ENCODE data around the gene CACNA1D. TPM values are rescaled to one million over a fixed set of nuclear protein-coding genes. Genes with fewer than 3 reads are reported as not detected.
"Not testable (repeated sequence)": the region's sequence is repeated elsewhere in the genome, so short reads cannot be mapped to it uniquely, and the experiment has no call there.

The CACNA1D gene
- total RNA-seq, 1 donor from 2014 or later, result 1.3 TPM

GRCh38 chr3:53570709-53571108, 76.3 kb downstream of the CACNA1D start:
- intact Hi-C loops (cut with micrococcal nuclease), result no loop called here

- intact Hi-C loops (cut with micrococcal nuclease), result no loop called here
Measured at GRCh38 chr3:53571264-53571663, 76.9 kb downstream of the CACNA1D start.

DNA sequence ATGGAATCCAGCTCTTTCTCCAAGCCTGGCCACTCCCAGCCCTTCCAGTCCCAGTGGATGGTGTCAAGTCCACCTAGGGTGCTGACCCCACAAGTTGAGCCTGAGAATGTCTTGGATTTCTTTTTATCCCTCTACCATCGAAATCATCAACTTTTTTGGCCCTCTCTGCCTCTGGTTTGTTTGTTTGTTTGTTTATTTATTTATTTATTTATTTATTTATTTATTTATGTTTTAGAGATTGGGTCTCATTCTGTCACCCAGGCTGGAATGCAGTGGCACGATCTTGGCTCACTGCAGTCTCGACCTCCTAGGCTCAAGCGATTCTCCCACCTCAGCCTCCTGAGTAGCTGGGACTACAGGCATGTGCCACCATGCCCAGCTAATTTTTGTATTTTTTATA, 77.8 kb downstream of the CACNA1D start:
- intact Hi-C loops (cut with micrococcal nuclease), result not testable (repeated sequence)

GRCh38 chr3:53577506-53577905, 83.1 kb downstream of the CACNA1D start:
- intact Hi-C loops (cut with micrococcal nuclease), result no loop called here

DNA sequence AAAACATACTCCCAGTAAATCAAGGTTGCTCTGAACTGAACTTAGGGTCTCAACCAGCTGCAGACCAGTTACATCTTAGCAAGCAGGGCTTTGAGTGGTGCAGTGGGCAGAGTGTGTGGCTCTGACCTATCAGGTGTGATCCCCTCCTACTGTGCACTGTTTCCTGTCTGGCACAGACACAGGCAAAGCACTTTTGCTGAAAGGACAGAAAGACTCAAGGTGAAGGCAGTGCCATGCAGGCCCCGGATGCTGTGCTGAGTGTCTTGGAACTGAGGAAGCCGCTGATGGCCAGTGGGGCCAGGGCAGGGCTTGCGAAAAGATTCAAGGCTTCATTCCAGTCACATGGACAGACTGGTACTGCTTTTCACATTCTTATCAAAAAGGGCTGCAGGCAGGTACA, 85.2 kb downstream of the CACNA1D start:
- intact Hi-C loops (cut with micrococcal nuclease), result no loop called here

- intact Hi-C loops (cut with micrococcal nuclease), result no loop called here
Measured at GRCh38 chr3:53581671-53582070, 87.3 kb downstream of the CACNA1D start.

- intact Hi-C loops (cut with micrococcal nuclease), result no loop called here
Measured at GRCh38 chr3:53583161-53583690, 88.8 kb downstream of the CACNA1D start.

- intact Hi-C loops (cut with micrococcal nuclease), result no loop called here
Measured at GRCh38 chr3:53585049-53585448, 90.6 kb downstream of the CACNA1D start.

DNA sequence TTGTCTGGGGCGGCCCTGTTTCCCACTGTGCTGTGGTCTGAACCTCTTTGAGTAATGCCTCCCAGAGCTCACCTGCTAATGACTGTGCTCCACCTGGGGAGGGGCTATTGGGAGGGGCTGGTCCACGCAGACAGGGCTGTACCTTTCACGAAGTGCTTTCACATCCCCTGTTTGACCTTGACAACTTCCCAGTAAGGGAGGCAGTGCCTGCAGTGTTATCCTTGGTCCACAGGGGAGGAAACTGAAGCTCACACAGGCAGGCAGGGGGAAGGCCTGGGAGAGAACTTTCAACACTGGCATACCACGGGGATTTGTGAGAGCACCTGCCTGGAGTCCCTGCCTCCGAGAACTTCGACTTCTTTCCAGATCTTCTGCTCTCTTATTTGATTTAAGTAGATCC, 91.2 kb downstream of the CACNA1D start:
- intact Hi-C loops (cut with micrococcal nuclease), result no loop called here

GRCh38 chr3:53588122-53588521, 93.7 kb downstream of the CACNA1D start:
- intact Hi-C loops (cut with micrococcal nuclease), result no loop called here

DNA sequence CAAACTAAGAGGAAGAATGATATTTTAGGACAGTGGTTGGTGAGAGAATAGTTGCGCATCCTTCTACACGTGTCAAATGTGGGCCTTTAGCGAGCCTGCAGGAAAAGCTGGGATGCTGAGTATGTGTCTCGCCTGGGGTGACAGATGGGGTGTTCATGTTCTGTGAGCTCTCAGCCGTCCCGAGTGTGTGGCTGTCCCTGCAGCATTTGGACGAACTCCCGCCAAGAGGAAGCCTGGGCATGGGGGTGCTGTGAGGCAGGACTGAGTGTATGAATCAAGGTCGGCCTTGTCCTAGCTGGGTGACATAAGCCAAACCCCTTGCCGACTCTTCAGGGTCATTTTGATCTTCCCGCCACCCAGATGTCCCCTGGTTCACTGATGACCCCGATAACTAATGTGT, 94.8 kb downstream of the CACNA1D start:
- intact Hi-C loops (cut with micrococcal nuclease), result no loop called here

GRCh38 chr3:53589806-53590205, 95.4 kb downstream of the CACNA1D start:
- intact Hi-C loops (cut with micrococcal nuclease), result no loop called here

DNA sequence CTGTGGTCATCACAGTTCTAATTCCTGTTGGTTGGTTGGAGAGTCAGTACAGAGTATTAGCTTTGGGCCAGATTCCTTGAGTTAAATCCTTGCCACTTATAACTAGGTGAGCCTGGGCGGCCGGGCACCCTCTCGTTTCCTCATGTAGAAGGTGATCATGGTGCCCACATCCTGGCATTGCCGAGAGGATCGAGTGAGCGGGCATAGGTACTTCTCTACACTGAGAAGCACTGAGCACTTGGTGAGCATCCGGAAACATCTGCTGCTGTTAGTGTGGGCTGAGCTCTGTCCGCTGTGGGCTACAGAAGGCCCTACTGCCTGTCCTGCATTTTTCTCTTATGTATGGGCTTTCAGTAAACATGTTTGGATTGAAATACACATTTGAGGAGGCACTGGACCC, 96.2 kb downstream of the CACNA1D start:
- intact Hi-C loops (cut with micrococcal nuclease), result no loop called here

DNA sequence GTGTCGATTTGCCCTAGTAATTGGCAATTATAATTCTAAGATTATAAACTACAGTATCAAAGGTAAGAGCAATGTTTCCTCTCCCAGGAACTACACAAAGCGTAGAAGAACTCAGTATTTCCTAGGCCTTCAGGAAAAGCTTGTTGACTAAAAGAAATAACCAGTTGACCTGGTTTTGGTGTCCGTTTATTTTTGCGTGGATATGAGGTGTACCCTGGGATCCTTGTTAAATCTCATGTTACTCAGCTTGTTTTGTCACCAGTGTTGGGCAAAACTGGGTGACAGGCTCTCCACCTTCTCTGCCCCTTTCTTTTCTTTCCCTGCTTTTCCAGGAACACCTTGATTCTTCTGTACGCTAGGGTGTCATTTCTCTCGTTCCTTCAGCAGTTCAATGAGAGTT, 97.2 kb downstream of the CACNA1D start:
- intact Hi-C loops (cut with micrococcal nuclease), result no loop called here

- intact Hi-C loops (cut with micrococcal nuclease), result no loop called here
Measured at GRCh38 chr3:53592862-53593261, 98.5 kb downstream of the CACNA1D start.

- intact Hi-C loops (cut with micrococcal nuclease), result no loop called here
Measured at GRCh38 chr3:53593611-53594010, 99.2 kb downstream of the CACNA1D start.

DNA sequence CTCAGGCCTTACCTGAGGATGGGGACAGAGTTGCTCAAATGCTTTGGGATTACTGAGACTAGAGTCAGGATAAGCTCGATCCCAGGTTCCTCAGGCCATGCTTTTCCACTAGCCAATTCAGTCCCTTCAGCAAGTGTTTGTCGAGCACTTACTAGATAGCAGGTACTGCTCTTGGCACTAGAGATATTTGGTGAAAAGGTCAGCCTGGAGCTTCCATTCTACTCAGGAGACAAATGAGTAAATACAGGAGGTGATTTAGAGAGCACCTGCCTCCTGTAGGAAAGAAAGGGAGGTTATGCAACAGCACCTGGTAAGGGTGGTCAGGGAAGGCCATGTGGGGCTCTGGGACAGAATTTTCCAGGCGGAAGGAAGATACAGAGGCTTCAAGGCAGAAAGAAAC, 99.9 kb downstream of the CACNA1D start:
- intact Hi-C loops (cut with micrococcal nuclease), result no loop called here

DNA sequence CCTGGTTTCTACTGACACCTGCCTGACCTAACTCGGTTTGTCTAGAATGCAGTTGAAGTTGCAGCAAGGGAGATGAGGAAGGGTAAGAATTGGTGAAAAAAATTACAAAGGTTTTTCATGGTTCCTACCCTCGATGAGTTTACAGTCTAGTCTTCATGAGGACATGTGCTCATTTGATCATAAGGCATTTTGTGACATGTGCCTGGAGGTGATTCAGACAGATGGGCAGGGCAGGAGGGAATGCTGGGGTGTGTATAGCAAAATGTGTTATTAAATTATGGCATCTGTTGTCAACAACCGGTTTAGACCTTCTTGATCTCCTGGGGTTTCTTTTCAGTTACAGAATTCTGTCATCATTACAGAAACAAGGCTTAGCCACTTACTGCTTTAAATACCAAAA, 101.2 kb downstream of the CACNA1D start:
- intact Hi-C loops (cut with micrococcal nuclease), result no loop called here

DNA sequence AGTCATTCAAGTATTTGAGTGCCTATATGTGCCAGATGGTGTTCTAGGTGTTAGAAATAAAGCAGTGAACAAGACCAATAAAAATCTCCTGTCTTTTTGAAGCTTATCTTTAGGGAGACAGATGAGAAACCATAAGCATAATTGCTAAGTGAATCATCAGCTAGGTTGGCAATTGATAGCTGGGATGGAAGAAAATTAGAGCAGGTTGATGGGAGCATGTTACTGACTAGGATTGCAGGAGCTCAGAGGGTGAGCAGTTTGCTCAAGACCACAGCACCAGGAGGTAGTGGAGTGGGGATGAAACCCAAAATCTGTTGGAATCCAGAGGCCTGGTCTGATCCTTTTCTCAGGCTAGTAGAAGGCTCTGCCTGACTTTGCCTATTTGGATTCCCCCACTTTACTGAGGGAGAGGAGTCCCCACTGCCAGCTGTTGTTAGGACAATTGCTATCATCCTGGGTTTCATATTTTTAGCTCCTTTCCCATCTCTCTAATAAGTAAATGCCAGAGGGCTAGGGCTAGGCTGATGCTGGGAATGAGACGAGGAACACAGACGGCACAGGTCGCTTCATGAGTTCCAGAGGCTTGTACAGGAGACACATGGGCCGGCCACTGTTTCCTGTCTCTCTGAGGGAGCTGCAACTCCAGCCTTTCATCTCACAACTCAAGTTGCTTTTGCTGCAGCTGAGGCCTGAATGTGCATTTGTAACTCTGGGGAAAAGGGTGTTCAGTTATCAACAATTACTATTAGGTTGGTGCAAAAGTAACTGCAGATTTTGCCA, 102.9 kb downstream of the CACNA1D start:
- intact Hi-C loops (cut with micrococcal nuclease), result no loop called here

DNA sequence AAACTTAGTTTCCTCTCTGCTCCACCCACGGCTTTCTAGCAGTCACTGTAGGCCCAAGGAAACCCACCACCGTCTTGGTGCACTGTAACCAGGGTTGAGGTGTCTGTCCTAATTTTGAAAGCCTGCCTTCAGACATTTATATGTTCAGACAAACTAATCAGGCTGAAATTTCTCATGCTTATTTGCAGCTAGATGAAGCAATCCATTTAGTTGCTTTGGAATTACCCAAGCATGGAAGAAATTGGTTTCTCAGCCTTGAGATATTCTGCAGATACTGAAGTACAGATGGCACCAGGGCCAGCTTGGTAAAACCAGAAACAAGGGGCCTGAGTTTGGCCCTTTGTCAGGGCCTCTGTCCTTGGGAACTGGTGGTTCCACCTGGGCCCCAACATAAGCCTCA, 105.4 kb downstream of the CACNA1D start:
- intact Hi-C loops (cut with micrococcal nuclease), result no loop called here

GRCh38 chr3:53602866-53603265, 108.5 kb downstream of the CACNA1D start:
- intact Hi-C loops (cut with micrococcal nuclease), result no loop called here

DNA sequence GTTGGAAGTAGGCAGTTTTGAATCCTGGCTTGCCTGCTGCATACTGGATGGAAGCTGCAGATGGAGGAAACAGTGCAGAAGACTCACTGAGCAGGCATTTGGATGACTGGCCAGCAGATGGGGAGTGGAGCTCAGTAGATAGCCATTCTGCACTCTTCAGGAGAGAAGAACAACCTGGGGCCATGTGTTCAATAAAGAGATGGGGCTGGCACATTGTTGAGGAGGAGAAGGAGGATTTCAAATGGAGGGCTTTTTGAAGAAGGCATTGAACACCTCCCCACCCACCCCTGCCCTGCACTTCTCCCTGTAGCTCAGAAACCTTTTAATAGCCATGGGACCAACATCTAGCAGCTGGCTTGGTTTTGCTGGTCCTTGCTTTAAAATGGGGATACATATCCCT, 109.8 kb downstream of the CACNA1D start:
- intact Hi-C loops (cut with micrococcal nuclease), result no loop called here

DNA sequence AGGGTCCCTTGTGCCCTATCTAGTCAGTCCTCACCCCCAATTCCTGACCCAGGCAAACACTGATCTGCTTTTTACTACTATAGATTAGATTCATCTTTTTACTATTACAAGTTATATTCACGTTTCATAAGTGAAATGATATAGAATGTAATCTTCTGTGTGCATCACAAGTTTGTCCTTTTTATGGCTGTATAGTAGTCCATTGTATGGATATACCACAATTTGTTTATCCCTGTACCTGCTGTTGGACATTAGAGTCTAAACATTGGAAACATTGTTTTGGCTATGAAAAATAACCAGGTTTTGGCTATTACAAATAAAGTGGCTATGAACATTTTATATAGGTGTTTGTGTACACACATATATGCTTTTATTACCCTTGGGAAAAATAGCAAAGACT, 112.4 kb downstream of the CACNA1D start:
- intact Hi-C loops (cut with micrococcal nuclease), result no loop called here
